ENCODE data around the gene HIBADH. TPM values are rescaled to one million over a fixed set of nuclear protein-coding genes. Genes with fewer than 3 reads are reported as not detected.

HIBADH gene
- total RNA-seq, 1 experiment from 2014 or later = 31.2 TPM

DNA sequence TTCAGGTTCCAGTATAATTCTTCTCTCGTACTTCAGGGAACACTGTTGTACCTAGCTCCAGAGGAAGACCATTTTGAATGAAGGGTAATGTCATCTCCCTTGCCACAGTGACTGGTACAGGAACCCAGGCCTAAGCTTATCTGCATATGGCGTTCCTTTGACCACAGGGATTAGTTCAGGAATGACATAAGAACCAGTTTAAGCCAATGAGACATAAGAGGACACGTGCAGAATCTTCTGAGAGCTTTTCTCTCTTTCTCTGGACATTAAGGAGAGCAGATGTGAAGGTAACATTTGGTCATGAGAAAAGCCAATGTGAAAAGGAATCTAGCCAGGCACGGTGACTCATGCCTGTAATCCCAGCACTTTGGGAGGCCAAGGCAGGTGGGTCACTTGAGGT, 21.8 kb upstream of the HIBADH start:
- in situ Hi-C loops (cut with HindIII; ENCODE audit: low pct_unique_long_range_greater_than_20kb, low sequenced_read_pairs) = no loop called here
- no peak overlapping the region for H3K4me3 ChIP-seq (ENCODE audit: low read depth in 2 of 2, low read length in 2 of 2)
- H3K9me3 ChIP-seq (ENCODE audit: control insufficient read depth, insufficient read depth, low read depth, low read length) = no peaks in the 10 kb centered on the region
- ChIA-PET POLR2A (no interaction called here), CTCF (no interaction called here)
- H3K27me3 ChIP-seq (ENCODE audit: control insufficient read depth, insufficient read depth, low read length) = no peaks in the 10 kb centered on the region
- H3K4me1 ChIP-seq (ENCODE audit: control insufficient read depth, insufficient read depth, low read length) = no peaks in the 10 kb centered on the region
- BruUV-seq (replicated peaks) = no TSS peak
- DNase-seq (ENCODE audit: low read depth, low spot score) (no peak), ATAC-seq (no peak)
- intact Hi-C loops (cut with micrococcal nuclease; ENCODE audit: unreplicated experiment) = no loop called here
- H3K27ac ChIP-seq (ENCODE audit: low read length) = no peak overlapping the region
- no peaks in the 10 kb centered on the region for H3K36me3 ChIP-seq (ENCODE audit: control insufficient read depth, insufficient read depth, low read length)
- no peak for TF ChIP-seq POLR2AphosphoS5 (IDR thresholded peaks at IDR 0.05; ENCODE audit: low read depth, low read length)
- TF ChIP-seq, protein P1, sequence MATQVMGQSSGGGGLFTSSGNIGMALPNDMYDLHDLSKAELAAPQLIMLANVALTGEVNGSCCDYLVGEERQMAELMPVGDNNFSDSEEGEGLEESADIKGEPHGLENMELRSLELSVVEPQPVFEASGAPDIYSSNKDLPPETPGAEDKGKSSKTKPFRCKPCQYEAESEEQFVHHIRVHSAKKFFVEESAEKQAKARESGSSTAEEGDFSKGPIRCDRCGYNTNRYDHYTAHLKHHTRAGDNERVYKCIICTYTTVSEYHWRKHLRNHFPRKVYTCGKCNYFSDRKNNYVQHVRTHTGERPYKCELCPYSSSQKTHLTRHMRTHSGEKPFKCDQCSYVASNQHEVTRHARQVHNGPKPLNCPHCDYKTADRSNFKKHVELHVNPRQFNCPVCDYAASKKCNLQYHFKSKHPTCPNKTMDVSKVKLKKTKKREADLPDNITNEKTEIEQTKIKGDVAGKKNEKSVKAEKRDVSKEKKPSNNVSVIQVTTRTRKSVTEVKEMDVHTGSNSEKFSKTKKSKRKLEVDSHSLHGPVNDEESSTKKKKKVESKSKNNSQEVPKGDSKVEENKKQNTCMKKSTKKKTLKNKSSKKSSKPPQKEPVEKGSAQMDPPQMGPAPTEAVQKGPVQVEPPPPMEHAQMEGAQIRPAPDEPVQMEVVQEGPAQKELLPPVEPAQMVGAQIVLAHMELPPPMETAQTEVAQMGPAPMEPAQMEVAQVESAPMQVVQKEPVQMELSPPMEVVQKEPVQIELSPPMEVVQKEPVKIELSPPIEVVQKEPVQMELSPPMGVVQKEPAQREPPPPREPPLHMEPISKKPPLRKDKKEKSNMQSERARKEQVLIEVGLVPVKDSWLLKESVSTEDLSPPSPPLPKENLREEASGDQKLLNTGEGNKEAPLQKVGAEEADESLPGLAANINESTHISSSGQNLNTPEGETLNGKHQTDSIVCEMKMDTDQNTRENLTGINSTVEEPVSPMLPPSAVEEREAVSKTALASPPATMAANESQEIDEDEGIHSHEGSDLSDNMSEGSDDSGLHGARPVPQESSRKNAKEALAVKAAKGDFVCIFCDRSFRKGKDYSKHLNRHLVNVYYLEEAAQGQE (IDR thresholded peaks at IDR 0.05; ENCODE audit: insufficient read depth in 1 of 2, low read depth in 2 of 2, low read length in 1 of 2) = no peak

DNA sequence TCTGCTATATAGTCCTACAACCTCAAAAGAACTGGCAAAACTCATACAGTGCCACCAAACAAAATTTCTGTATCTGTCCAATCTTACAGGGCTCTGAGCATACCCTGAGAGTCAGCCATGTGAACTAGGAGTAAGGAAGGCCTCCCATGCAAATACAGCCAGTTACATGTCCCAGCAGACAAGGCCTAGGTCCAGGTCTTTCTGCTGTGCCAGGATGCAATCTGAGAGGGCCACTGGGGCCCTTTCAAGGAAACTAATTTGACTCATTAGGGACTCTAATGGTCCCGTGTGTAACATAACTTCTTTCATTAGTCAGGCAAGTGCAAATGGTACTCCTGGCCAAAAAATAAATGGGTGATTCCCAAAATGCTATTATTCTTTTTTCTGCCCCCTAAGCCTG, 17.9 kb upstream of the HIBADH start:
- H3K4me3 ChIP-seq (ENCODE audit: low read depth in 2 of 2, low read length in 2 of 2) = no peak overlapping the region
- TF ChIP-seq POLR2AphosphoS5 (IDR thresholded peaks at IDR 0.05; ENCODE audit: low read depth, low read length) = no peak
- no peak for TF ChIP-seq TCF7L2 (IDR thresholded peaks at IDR 0.05; ENCODE audit: low read depth, low read length)
- TF ChIP-seq SIN3A (IDR thresholded peaks at IDR 0.05; ENCODE audit: borderline replicate concordance, insufficient read depth, low read depth, low read length) = no peak
- TF ChIP-seq, protein P2, sequence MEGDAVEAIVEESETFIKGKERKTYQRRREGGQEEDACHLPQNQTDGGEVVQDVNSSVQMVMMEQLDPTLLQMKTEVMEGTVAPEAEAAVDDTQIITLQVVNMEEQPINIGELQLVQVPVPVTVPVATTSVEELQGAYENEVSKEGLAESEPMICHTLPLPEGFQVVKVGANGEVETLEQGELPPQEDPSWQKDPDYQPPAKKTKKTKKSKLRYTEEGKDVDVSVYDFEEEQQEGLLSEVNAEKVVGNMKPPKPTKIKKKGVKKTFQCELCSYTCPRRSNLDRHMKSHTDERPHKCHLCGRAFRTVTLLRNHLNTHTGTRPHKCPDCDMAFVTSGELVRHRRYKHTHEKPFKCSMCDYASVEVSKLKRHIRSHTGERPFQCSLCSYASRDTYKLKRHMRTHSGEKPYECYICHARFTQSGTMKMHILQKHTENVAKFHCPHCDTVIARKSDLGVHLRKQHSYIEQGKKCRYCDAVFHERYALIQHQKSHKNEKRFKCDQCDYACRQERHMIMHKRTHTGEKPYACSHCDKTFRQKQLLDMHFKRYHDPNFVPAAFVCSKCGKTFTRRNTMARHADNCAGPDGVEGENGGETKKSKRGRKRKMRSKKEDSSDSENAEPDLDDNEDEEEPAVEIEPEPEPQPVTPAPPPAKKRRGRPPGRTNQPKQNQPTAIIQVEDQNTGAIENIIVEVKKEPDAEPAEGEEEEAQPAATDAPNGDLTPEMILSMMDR (IDR thresholded peaks at IDR 0.05) = no peak
- TF ChIP-seq, protein P1 (IDR thresholded peaks at IDR 0.05; ENCODE audit: insufficient read depth in 1 of 2, low read depth in 2 of 2, low read length in 1 of 2) = no peak
- no peaks in the 10 kb centered on the region for H3K27me3 ChIP-seq (ENCODE audit: control insufficient read depth, insufficient read depth, low read length)
- CTCF ChIA-PET = no interaction called here
- in situ Hi-C loops (cut with HindIII; ENCODE audit: low pct_unique_long_range_greater_than_20kb, low sequenced_read_pairs) (no loop called here), intact Hi-C loops (cut with micrococcal nuclease; ENCODE audit: unreplicated experiment) (no loop called here)
- H3K27ac ChIP-seq (ENCODE audit: low read length) = no peak overlapping the region
- ATAC-seq (no peak), DNase-seq (ENCODE audit: low read depth, low spot score) (no peak)
- no TSS peak for BruUV-seq (replicated peaks)
- H3K36me3 ChIP-seq (ENCODE audit: control insufficient read depth, insufficient read depth, low read length) = no peaks in the 10 kb centered on the region
- POLR2A ChIA-PET = no interaction called here
- no peaks in the 10 kb centered on the region for H3K4me1 ChIP-seq (ENCODE audit: control insufficient read depth, insufficient read depth, low read length)
- no peaks in the 10 kb centered on the region for H3K9me3 ChIP-seq (ENCODE audit: control insufficient read depth, insufficient read depth, low read depth, low read length)

All from Panc1 (cell line).